Mesenteric fat pad (tissue), 1 donor: ENCODE results near the gene ATP6V1D. TPM values are rescaled to one million over a fixed set of nuclear protein-coding genes. Genes with fewer than 3 reads are reported as not detected.
"Not testable (repeated sequence)": the region's sequence is repeated elsewhere in the genome, so short reads cannot be mapped to it uniquely, and the experiment has no call there.

ENCODE experiments used
- DNase-seq: peaks from one replicate; pipeline ENCODE4 v3.0.0-alpha.2; 2020; ENCODE audit warnings: low spot score
- total RNA-seq: library from RNA; stranded (reverse); fragmentation: NEBNext Ultra II Directional; extraction: Animal tissue kit (Norgen Biotek cat#: 25700); gene quantifications from one replicate; pipeline ENCODE4 v1.2.1, GENCODE V29; 2021
- donor health status: DM: yes; HTN: yes; CAD: no.

The ATP6V1D gene
- total RNA-seq, 1 donor from 2014 or later, result 65.9 TPM

GRCh38 chr14:67371247-67372148, 11.9 kb upstream of the ATP6V1D start:
- DNase-seq, result no peak

GRCh38 chr14:67370830-67371229, 11.2 kb upstream of the ATP6V1D start:
- no peak for DNase-seq

- DNase-seq, result no peak
Observed at GRCh38 chr14:67365476-67365875, 5.9 kb upstream of the ATP6V1D start.

- no peak for DNase-seq
Observed at GRCh38 chr14:67360470-67361206, 1.0 kb upstream of the ATP6V1D start.

- no peak for DNase-seq
Observed at GRCh38 chr14:67358924-67359774, 455 bp downstream of the ATP6V1D start.

- no peak for DNase-seq
Observed at GRCh38 chr14:67357969-67358354, 1.6 kb downstream of the ATP6V1D start.

GRCh38 chr14:67357186-67357968, 2.2 kb downstream of the ATP6V1D start:
- no peak for DNase-seq

- DNase-seq, result no peak
Observed at GRCh38 chr14:67352055-67352454, 7.5 kb downstream of the ATP6V1D start.

GRCh38 chr14:67345583-67345982, 14.0 kb downstream of the ATP6V1D start:
- DNase-seq, result no peak

GRCh38 chr14:67343601-67344230, 15.9 kb downstream of the ATP6V1D start:
- DNase-seq, result no peak

- not testable (repeated sequence) for DNase-seq
Observed at GRCh38 chr14:67341231-67341630, 18.4 kb downstream of the ATP6V1D start.

GRCh38 chr14:67335781-67336180, 23.8 kb downstream of the ATP6V1D start:
- no peak for DNase-seq

- no peak for DNase-seq
Observed at GRCh38 chr14:67332468-67332867, 27.1 kb downstream of the ATP6V1D start.

- no peak for DNase-seq
Observed at GRCh38 chr14:67331368-67332125, 28.1 kb downstream of the ATP6V1D start.

GRCh38 chr14:67329666-67330065, 29.9 kb downstream of the ATP6V1D start:
- DNase-seq, result not testable (repeated sequence)

GRCh38 chr14:67319142-67319541, 40.5 kb downstream of the ATP6V1D start:
- DNase-seq, result no peak

GRCh38 chr14:67317822-67318221, 41.8 kb downstream of the ATP6V1D start:
- no peak for DNase-seq

- DNase-seq, result no peak
Observed at GRCh38 chr14:67313153-67313552, 46.5 kb downstream of the ATP6V1D start.

- no peak for DNase-seq
Observed at GRCh38 chr14:67311868-67312267, 47.7 kb downstream of the ATP6V1D start.
